Activated gamma-delta T cell treated with Interleukin-2 at 50 U/mL for 16 hours (primary cell): ENCODE measurements around the gene FKBP6.
"Not testable (repeated sequence)": the region's sequence is repeated elsewhere in the genome, so short reads cannot be mapped to it uniquely, and the experiment has no call there.

Experiments
- DNase-seq: peaks from one replicate; pipeline ENCODE4 v3.0.0-alpha.2; 2020

FKBP6 gene, protein sequence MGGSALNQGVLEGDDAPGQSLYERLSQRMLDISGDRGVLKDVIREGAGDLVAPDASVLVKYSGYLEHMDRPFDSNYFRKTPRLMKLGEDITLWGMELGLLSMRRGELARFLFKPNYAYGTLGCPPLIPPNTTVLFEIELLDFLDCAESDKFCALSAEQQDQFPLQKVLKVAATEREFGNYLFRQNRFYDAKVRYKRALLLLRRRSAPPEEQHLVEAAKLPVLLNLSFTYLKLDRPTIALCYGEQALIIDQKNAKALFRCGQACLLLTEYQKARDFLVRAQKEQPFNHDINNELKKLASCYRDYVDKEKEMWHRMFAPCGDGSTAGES

GRCh38 chr7:73327922-73328321 lies at the start of gene FKBP6, which contains the start of gene TRIM50:
FKBP6 (plus strand) TSS chr7:73328161; CDS start chr7:73328429, 268 bp downstream.
TRIM50 (minus strand) TSS chr7:73328082; CDS start chr7:73324787, 3,295 bp downstream.
- DNase-seq = not testable (repeated sequence)

DNA sequence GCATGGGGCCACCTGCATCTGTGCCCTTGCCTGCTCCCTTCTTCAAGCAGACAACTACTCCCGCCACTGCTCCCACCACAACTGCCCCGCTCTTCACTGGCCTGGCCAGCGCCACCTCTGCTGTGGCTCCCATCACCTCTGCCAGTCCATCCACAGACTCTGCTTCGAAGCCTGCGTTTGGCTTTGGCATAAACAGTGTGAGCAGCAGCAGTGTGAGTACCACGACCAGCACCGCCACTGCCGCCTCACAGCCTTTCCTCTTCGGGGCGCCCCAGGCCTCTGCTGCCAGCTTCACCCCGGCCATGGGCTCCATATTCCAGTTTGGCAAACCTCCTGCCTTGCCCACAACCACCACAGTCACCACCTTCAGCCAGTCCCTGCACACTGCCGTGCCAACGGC lies 30.7 kb upstream of the FKBP6 start:
- DNase-seq = not testable (repeated sequence)

DNA sequence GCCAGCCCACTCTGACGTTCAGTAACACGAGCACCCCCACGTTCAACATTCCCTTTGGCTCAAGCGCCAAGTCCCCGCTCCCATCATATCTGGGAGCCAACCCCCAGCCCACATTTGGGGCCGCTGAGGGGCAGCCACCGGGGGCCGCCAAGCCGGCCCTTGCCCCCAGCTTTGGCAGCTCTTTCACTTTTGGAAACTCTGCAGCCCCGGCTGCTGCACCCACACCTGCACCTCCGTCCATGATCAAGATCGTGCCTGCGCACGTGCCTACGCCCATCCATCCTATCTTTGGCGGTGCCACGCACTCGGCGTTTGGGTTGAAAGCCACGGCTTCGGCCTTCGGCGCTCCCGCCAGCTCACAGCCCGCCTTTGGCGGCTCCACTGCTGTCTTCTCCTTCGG lies 30.3 kb upstream of the FKBP6 start:
- DNase-seq = not testable (repeated sequence)

GRCh38 chr7:73299812-73300211 lies 28.1 kb upstream of the FKBP6 start:
- not testable (repeated sequence) for DNase-seq

- DNase-seq = not testable (repeated sequence)
Observed at GRCh38 chr7:73301108-73301507, 26.9 kb upstream of the FKBP6 start.

- DNase-seq = not testable (repeated sequence)
Observed at GRCh38 chr7:73302846-73303245, 25.1 kb upstream of the FKBP6 start.

DNA sequence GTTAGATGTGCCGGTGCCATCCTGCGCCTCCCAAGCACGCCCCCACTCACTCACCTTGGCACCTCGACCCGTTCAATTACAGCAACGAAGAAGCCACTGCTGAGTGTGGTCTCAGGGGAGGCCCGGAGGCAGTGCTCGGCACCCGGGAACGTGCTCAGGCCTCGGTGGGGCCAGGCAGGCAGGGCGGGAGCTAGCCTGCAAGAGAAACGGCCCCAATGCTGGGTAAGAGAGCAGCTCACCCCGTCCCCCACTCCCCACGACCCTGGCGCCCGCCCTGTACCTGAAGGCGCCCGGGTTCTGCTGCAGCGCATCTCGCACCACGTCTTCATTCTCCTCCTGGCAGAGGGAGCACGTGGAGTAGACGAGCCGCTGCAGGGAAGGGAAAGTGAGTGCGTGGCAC lies 24.4 kb upstream of the FKBP6 start:
- no peak for DNase-seq

- DNase-seq = no peak
Observed at GRCh38 chr7:73304071-73304470, 23.9 kb upstream of the FKBP6 start.

GRCh38 chr7:73304612-73305387 lies 23.2 kb upstream of the FKBP6 start:
- DNase-seq = not testable (repeated sequence)

GRCh38 chr7:73307436-73307835 lies 20.5 kb upstream of the FKBP6 start:
- DNase-seq = no peak

DNA sequence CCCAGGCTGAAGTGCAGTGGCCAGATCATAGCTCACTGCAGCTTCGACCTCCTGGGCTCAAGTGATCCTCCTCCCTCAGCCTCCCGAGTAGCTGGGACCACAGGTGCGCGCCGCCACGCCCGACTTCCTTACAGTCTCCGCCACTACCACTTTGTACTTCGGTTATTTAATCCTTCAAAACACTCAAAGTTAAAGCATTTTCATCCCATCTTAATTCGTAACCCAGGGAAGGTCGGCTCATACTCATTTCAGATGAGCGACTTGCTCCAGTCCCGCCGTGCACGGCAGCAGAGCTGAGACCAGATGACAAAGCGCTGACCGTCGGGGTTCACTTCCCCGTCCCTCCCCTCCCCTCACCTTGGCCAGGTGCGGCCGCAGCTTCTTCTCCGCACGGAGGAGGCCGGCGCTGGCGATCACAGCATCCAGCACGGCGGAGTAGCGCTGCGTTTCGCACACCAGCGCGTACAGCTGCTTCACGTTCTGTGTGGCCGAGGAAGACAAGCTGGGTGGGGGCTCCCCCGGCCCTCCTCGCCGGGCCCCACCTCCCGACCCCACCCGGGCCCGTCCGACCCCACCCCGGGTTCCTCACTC lies 19.8 kb upstream of the FKBP6 start:
- no peak for DNase-seq

DNA sequence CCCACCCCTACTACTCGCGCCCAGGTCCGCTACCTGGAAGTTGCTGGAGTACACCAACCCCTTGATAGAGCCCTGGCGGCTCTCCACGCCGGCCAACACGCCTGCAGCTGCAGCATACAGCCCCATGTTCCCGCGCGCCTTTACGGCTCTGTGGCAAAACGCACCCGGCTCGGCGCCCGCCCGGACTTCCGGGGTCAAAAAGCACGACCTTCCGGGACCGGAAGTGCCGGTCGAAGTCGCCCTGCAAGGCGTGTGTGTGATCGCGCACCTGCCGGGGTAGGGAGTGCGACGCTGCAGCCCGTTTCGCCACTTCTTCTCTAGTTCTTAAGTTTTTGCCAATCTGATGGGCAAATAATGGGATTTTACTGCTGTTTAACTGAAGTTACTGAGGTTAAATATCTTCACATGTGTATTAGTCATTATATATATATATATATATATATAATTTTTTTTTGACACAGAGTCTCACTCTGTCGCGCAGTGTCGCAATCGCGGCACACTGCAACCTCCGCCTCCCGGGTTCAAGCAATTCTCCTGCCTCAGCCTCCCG lies 19.2 kb upstream of the FKBP6 start, which contains the start of gene NSUN5:
Gene NSUN5 (minus strand): TSS at position 162 of the 550 bp plus-strand sequence. CDS start 36 bp downstream, at position 126.
- peak; percentile 88 for DNase-seq

- DNase-seq = not testable (repeated sequence)
Observed at GRCh38 chr7:73311421-73311820, 16.5 kb upstream of the FKBP6 start.

GRCh38 chr7:73312831-73313520 lies 15.0 kb upstream of the FKBP6 start:
- DNase-seq = no peak

DNA sequence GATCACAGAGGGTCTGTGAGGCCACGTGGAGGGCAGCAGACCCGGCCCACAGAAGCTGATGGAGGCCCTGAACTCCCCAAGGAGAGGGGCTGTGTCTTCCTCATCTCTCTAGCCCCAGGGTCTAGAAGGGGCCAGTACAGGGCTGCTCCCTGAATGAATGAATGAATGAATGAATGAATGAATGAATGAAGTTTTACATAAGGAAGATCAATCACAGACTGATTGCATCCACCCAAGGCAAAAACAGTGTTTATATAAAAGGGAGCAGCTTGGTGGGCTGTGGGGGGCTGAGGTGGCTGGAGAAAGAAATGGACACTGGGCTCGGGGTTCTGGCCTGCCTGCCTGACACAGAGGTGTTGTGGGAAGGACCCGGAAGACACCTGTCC lies 14.4 kb upstream of the FKBP6 start:
- no peak for DNase-seq

- DNase-seq = no peak
Observed at GRCh38 chr7:73314271-73314670, 13.7 kb upstream of the FKBP6 start.

- no peak for DNase-seq
Observed at GRCh38 chr7:73316521-73316920, 11.4 kb upstream of the FKBP6 start.

- not testable (repeated sequence) for DNase-seq
Observed at GRCh38 chr7:73318656-73319204, 9.2 kb upstream of the FKBP6 start.

DNA sequence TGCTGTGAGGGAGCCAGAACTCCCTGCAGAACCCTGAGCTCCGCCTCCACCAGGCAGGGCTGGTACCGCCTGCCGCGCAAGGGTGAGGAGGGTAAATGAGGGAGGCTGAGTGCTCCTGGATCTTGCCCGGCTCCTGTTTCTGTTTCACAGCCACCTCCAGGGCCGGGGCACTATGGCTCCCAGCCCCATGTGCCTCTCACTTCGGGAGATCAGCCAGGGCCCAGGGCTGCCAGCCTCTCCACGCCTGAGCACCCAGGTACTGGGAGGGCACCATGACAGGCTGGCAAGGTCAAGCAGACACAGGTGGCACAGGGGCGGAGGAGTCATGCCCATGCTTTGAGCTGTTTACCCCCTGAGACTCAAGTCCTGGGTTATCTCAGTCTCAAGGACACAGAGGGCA lies 8.4 kb upstream of the FKBP6 start:
- not testable (repeated sequence) for DNase-seq

DNA sequence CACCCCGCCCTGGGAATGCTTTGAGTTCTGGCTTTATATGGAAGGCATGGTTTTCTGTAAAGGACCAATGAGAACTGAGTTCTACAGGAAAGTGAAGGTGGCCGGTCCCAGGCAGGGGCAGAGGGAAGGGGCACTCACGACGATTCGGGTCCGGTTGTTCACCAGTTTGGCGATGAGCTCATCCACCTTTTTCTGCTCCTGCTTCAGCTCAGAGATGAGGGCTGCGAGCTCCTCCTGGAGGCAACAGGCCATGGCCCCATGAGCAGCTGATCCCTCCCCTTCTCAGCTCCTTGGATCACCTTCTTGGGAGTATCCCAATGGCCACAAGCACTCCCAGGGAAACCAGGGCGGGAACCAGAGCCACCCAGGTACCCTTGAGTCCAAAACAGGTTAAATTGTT lies 8.0 kb upstream of the FKBP6 start:
- not testable (repeated sequence) for DNase-seq

- not testable (repeated sequence) for DNase-seq
Observed at GRCh38 chr7:73323434-73324080, 4.4 kb upstream of the FKBP6 start.
